NOMO-1 (cell line): ENCODE measurements around the gene NIN.

Source experiments
- DNase-seq, 2 experiments: peaks; one replicate each; lab custom pipeline; 2025; ENCODE audit not compliant: unreplicated experiment in 2 of 2; lab: John Stamatoyannopoulos, UW

The NIN gene, protein sequence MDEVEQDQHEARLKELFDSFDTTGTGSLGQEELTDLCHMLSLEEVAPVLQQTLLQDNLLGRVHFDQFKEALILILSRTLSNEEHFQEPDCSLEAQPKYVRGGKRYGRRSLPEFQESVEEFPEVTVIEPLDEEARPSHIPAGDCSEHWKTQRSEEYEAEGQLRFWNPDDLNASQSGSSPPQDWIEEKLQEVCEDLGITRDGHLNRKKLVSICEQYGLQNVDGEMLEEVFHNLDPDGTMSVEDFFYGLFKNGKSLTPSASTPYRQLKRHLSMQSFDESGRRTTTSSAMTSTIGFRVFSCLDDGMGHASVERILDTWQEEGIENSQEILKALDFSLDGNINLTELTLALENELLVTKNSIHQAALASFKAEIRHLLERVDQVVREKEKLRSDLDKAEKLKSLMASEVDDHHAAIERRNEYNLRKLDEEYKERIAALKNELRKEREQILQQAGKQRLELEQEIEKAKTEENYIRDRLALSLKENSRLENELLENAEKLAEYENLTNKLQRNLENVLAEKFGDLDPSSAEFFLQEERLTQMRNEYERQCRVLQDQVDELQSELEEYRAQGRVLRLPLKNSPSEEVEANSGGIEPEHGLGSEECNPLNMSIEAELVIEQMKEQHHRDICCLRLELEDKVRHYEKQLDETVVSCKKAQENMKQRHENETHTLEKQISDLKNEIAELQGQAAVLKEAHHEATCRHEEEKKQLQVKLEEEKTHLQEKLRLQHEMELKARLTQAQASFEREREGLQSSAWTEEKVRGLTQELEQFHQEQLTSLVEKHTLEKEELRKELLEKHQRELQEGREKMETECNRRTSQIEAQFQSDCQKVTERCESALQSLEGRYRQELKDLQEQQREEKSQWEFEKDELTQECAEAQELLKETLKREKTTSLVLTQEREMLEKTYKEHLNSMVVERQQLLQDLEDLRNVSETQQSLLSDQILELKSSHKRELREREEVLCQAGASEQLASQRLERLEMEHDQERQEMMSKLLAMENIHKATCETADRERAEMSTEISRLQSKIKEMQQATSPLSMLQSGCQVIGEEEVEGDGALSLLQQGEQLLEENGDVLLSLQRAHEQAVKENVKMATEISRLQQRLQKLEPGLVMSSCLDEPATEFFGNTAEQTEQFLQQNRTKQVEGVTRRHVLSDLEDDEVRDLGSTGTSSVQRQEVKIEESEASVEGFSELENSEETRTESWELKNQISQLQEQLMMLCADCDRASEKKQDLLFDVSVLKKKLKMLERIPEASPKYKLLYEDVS (N-terminal part only)

DNA sequence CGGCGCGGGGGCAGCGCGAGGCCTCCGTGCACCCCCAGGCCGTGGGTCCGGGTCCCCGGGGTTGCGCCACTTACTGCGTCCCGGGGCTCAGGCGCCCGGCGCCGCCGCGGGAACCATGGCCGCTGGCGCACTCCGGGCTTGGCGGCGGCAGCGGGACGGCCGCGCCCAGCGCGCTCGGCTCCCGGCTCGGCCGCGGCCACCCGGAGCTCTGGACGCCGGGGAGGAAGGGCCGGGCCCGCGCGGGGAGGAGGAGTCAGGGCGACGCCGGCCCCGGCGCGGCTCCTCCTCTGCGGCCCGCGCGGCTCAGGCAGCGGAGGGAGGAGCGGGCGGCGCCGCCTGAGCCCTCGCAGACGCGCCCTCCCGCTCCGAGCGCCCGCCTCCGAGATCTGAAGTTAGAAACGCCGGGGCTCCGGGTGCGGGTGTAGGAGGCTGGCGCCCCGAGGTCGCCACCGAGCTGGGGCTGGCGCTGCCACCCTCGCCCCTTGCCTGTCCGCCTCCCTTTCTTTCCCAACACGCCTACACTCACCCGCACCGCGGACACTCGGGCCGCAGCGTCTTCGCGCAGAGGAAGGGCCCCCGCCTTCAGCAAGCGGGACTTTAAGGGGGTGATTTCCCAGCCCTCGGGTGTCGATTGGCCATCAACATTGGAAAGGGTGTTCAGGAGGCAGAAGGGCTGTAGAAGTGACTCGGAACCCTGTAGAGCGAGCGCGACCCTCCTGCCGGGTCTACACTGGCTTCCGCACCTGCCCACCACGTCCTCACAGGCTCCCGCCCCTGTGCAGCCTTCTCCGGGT, at the start of gene NIN:
Gene NIN (minus strand): TSS at position 231 of the 794 bp plus-strand sequence. CDS start 9,106 bp downstream, outside the sequence.
- peak; percentile 68 to 82 for DNase-seq

GRCh38 chr14:50875359-50876070, 44.6 kb upstream of the NIN start:
- no peak for DNase-seq

DNA sequence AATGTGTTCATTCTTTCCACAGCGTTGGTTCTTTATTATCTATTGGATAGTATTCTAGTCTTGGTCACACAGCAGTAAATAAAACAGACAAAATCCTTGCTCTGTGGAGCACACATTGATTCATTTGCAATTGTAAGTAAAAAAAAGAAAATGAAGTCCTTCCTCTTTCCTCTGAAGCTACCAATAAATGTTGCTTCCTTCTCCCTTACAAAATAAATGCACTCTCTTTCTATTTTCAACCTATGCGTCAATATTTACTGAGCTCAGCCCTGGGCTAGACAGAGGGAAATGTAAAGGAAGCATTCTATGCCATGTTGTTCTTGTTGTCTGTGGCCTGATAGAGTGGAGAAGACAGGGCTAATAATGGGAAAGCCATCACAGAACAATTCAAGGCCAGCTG, 43.8 kb upstream of the NIN start:
- peak; percentile 20 to 75 for DNase-seq

GRCh38 chr14:50871914-50872732, 41.2 kb upstream of the NIN start, which contains the start of gene ABHD12B:
Gene ABHD12B (plus strand): TSS chr14:50872053. CDS start chr14:50872175, 122 bp downstream.
- no peak for DNase-seq

DNA sequence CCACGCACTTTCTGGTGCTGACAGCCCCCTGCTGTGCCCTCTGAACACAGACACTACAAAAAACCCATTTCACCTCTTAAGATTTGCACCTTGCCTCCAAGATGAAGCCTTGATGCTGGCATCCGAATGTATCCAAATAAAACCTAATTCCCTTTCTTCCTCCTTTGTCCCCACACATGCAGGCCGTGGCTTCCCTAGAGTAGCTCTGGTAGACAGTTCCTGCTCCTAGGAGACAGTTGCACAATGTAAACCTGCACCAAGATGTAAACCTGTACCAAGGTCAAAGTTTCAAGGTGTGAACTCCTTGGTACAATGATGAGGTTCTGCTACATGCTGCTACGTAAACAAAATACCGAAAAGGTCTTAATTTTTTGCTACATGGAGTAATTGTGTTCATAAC, 40.3 kb upstream of the NIN start:
- DNase-seq = no peak

DNA sequence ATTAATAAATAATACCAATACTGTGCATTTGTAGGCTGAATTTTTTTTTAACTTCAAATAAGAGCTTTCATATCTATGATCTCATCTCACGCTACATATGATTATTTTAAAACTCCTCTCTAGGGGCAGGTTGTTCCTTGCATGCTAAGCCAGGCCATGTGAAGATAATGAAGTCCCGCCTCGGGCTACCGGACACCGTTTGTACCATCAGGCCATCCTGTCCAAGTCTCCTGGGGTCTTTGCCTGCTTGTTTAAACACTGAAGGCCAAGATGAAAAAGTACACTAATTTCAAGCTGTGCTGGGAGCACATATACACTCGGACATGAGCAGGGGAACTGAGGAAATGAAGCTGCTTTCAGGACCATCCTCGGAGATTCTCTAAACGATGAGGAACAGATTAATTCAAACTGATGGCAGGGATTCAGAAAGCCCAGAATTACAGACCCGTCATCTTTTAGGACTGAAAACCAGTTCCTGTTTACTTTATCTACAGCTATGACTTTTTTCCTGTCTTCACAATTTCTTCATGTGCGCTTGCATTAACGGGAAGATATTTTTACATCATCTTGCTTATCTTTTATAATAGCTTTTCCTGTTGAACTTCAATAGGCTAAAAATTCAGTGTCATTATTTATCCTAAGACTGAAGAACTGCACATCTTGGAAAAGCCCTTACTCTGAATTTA, 34.6 kb upstream of the NIN start:
- peak in 1 of 2 experiments; percentile 9 for DNase-seq

GRCh38 chr14:50864946-50865345, 34.0 kb upstream of the NIN start:
- no peak for DNase-seq

GRCh38 chr14:50864237-50864636, 33.3 kb upstream of the NIN start:
- DNase-seq = no peak

DNA sequence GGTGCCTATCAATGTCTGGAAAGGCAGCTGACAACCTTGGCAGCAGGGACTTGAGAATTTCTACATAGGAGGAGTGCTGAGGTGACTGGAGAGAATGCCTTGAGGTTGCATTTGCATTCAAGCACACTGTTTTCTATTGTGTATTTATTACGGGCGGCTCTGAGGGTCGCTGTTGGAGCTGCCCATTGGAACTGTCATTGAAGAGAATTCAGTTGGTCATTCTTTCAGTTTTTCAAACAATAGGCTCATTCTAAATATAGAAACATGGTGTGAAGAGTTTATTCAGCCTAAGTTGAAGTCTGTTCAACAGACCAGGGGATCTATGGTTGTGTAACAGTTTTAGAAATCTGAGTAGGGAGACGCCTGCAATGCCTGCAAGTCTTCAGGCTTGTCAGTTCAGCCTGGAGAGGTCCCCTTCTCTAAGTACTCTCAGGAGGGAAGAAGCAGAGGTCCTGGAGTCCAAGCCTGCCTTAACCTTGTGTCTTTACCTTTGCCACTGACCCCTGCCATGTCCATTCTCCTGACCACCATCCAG, 31.1 kb upstream of the NIN start:
- DNase-seq = no peak

- DNase-seq = peak; percentile 18 to 67
Observed at GRCh38 chr14:50860478-50861086, 29.6 kb upstream of the NIN start.

GRCh38 chr14:50859296-50859624, 28.3 kb upstream of the NIN start:
- no peak for DNase-seq

GRCh38 chr14:50856660-50857059, 25.7 kb upstream of the NIN start:
- no peak for DNase-seq

DNA sequence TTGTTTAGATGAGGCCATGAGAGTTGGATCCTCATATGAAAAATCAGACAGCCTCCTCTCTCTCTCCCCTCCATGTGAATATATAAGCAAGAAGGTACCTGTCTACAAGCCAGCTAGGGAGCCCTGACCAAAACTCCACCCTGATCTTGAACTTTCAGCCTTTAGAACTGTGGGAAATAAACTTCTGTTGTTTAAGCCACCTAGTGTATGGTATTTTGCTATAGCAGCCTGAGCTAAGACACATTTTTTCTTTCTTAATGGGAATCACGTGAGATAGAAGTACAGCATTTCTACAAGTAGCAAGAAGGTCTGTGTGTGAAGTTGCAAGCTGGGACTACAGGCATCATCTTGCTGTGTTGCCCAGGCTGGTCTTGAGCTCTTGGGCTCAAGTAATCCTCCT, 24.6 kb upstream of the NIN start:
- DNase-seq = no peak

- DNase-seq = no peak
Observed at GRCh38 chr14:50854521-50854920, 23.6 kb upstream of the NIN start.

- DNase-seq = no peak
Observed at GRCh38 chr14:50853891-50854290, 22.9 kb upstream of the NIN start.

GRCh38 chr14:50846226-50846880, 15.4 kb upstream of the NIN start:
- DNase-seq = no peak

DNA sequence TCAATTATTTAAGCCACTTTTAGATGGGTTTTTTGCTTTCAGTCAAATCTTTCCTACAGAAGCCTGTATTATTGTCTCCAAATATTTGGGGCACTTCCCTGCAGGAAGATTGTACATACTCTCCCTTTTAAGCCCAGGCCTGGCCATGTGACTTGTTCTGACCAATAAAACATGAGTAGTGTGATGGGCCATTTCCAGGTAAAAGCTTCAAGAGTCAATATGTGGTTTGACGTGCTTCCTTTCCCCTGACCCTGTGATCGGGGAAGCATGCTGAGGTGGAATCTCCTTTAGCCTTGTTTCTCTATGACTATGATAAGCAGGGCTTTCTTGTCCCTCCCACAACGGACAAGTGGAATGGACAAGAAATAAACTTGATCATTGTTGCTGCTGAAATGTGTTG, 14.2 kb upstream of the NIN start:
- no peak for DNase-seq
